Posterior vena cava (tissue), 2 donors: ENCODE results near the gene RIMBP2. TPM values are rescaled to one million over a fixed set of nuclear protein-coding genes. Genes with fewer than 3 reads are reported as not detected.

ENCODE experiments used
- DNase-seq: peaks from one replicate; pipeline ENCODE4 v3.0.0-alpha.2; 2020; ENCODE audit warnings: low spot score
- intact Hi-C, 2 donors: fragments of 100-400 bp; cut with DNase I; formaldehyde crosslinking; loops; one replicate each; pipeline versions ENCODE4 v1.14.1 to v1.14.2; 2022 to 2023
- total RNA-seq, 2 donors: library from RNA; stranded (reverse); fragmentation: NEBNext Ultra II Directional; extraction: Animal tissue kit (Norgen Biotek cat#: 25700); gene quantifications; one replicate each; pipeline ENCODE4 v1.2.1, GENCODE V29; 2021
- donor health status: DM: yes; HTN: yes; CAD: no.
- donor health status: DM: yes; HTN: yes; CAD: no.

Gene RIMBP2
- total RNA-seq, 2 donors from 2014 or later, result 1.3 to 1.7 TPM

- DNase-seq, result peak; percentile 67
These were observed 226.8 kb downstream of the RIMBP2 start for GRCh38 chr12:130489293-130489692.

GRCh38 chr12:130488358-130488710 lies 227.8 kb downstream of the RIMBP2 start:
- intact Hi-C loops, result no loop called here
- no peak for DNase-seq

More at GRCh38 chr12:130489293-130489692, 226.8 kb downstream of the RIMBP2 start:
- intact Hi-C loops, result no loop called here

DNA sequence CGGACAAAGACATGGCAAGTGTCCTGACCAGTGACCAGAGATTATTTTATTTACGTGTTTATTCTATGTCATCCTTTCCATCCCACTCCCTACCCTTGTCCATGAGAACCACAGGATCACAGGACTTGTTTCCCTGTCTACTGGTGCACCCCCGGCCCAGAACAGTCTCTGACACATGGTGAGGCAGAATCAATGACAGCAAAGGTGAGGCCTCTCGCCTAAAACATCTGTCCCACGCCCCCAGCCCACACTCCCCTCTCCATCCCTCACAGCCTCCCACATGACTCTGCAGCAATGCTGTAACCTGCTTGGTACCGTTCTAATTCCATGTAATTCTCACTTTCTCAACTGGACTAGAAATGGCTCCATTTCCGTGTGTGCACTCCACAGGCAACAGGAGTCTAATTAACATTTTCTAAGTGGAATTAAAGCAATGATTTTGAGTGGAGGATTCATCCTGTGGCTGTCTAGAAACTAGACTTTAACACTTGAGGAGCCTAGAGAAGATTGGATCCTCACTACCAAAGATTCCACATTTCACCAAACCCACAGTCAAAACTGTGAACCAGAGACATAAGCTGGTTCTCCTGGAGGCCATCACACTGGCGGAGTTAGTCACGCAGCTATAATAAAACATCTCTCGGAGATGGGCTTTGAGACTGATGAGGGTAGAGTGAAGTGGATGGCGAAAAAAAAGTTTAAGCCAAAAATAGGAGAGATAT lies 228.3 kb downstream of the RIMBP2 start:
- intact Hi-C loops, result no loop called here

DNA sequence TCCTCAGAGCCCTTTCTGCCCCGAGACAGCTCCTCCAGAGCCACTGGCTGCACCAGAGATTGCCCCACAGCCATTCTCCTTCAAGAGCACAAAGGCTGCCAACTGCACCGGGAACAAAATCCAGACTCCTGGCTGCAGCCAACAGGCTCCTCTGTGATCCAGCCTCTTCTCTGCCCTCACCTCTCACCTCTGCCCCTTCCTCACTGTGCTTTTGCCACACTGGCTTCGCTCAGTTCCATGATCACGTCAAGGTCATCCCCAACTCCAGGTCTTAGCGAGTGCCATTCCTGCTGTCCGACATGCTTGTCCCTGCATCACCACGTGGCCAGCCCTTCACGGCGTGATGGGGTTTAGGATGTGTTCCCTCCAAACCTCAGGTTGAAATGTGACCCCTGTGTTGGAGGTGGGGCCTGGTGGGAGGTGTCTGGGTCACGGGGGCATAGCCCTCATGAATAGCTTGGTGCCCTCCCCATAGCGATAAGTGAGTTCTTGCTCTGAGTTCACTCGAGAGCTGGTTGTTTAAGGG lies 229.1 kb downstream of the RIMBP2 start:
- intact Hi-C loops, result no loop called here
- DNase-seq, result peak; percentile 31

More for the DNA sequence above, 228.3 kb downstream of the RIMBP2 start:
- DNase-seq, result peak; percentile 63

GRCh38 chr12:130486146-130486435 lies 230.0 kb downstream of the RIMBP2 start:
- peak; percentile 68 for DNase-seq
- intact Hi-C loops, result no loop called here

GRCh38 chr12:130485291-130486145 lies 230.6 kb downstream of the RIMBP2 start:
- intact Hi-C loops, result no loop called here
- peak; percentile 71 for DNase-seq

- peak; percentile 71 for DNase-seq
- intact Hi-C loops, result no loop called here
These were observed 231.9 kb downstream of the RIMBP2 start for GRCh38 chr12:130484221-130484620.

GRCh38 chr12:130483616-130484180 lies 232.4 kb downstream of the RIMBP2 start:
- peak; percentile 67 for DNase-seq
- intact Hi-C loops, result no loop called here

DNA sequence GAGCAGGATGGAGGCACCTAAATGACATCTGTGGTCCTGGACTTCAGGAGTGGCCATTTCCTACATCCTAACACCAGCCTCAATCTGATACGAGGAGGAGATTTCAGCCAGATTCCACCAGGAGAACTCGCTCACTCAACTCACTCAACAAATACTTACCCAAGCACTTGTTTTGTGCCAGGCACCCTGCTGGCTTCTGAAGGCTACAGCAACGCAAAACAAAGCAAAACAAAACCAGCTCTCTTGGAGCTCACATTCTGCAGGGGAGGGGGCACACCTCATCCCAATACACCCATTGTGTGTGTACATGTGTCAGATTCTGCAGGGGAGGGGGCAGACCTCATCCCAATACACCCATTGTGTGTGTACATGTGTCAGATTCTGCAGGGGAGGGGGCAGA lies 233.7 kb downstream of the RIMBP2 start:
- DNase-seq, result peak; percentile 19
- intact Hi-C loops, result no loop called here

GRCh38 chr12:130481392-130481879 lies 234.7 kb downstream of the RIMBP2 start:
- intact Hi-C loops, result no loop called here
- DNase-seq, result no peak

GRCh38 chr12:130480887-130481286 lies 235.2 kb downstream of the RIMBP2 start:
- no peak for DNase-seq
- intact Hi-C loops, result no loop called here

DNA sequence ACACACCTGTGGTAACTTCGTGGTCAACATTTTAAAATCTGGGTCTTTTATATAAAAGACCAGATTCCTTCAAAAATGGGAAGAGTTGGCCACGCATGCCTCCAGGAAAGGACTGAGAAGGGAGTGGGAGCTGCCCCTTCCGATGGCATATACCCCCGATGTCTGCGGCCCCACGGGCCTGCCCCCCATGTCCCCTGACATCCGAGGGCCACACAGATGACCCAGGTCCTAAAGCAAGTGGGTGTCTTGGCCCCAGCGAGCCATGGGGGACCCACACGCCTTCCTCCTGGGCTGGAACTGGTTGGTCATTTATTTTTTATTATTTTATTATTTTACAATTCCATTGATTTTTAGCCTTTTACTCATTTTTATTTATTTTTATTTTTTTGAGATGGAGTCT lies 235.9 kb downstream of the RIMBP2 start:
- intact Hi-C loops, result no loop called here

GRCh38 chr12:130479401-130480125 lies 236.5 kb downstream of the RIMBP2 start:
- no peak for DNase-seq
- intact Hi-C loops, result no loop called here

More for the DNA sequence above, 235.9 kb downstream of the RIMBP2 start:
- no peak for DNase-seq

GRCh38 chr12:130478786-130479185 lies 237.3 kb downstream of the RIMBP2 start:
- intact Hi-C loops, result no loop called here
- no peak for DNase-seq

- intact Hi-C loops, result no loop called here
- no peak for DNase-seq
These were observed 238.4 kb downstream of the RIMBP2 start for GRCh38 chr12:130477701-130478100.

GRCh38 chr12:130477266-130477665 lies 238.8 kb downstream of the RIMBP2 start:
- DNase-seq, result no peak
- intact Hi-C loops, result no loop called here

GRCh38 chr12:130476451-130477135 lies 239.5 kb downstream of the RIMBP2 start:
- DNase-seq, result no peak
- intact Hi-C loops, result no loop called here

DNA sequence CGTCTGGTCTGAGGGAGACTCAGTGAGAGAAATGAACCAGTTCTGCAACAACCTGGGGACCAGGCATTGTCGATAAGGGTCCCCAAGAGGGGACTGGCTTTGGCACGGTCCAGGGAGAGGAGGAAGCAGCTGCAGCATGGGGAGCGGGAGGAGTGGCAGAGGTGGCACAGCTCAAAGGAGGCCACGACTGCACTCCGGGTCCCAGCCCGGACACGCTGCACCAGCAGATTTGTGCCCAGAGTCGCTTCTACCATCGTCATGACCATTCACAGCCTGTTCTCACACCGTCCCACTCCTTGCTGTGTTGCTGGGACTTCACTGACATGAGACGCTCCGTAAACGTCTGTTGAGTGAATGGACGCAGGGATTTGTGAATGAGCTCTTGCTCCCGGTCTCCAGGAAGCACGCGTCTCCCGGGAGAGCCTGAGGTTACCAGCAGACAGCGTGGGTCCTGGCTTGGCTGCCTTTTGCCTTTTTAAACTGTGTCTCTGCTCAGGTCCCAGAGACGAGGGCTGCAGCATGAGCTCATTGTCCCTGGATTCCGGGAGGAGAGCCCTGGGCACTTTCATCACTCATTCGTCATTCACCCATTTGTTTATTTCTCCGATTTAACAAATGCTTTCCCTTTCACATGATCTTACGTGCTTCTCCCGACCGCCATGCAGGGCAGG lies 241.4 kb downstream of the RIMBP2 start:
- DNase-seq, result no peak
- intact Hi-C loops, result no loop called here
